RPMI8226 (cell line): ENCODE results near the gene PAEP.

ENCODE experiments used
- DNase-seq: peaks from one replicate; pipeline ENCODE4 v3.0.0-alpha.2; 2015

PAEP gene

DNA sequence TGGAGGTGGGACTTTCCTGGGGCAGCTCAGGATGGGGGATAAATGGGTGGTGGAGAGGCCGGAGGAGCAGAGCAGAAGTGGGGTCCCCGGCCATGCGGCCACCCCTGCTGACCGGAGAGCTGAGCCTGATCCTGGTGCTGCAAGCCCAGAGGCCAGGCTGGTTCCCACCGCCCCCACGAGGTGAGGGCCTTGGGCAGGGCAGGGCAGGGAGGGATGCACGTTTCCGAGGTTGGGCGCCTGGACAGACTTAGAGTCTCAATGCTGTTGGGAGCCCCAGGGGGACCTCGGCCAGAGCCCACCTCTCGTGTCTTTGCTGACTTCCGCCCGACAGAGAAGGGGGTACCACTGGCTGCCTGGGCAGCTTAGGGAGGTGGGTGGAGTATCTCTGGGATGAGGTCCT is 10.1 kb upstream of the PAEP start:
- DNase-seq: no peak

- no peak for DNase-seq
Measured at GRCh38 chr9:135552021-135552697, 9.4 kb upstream of the PAEP start.

- DNase-seq: no peak
Measured at GRCh38 chr9:135552698-135553171, 8.8 kb upstream of the PAEP start.

DNA sequence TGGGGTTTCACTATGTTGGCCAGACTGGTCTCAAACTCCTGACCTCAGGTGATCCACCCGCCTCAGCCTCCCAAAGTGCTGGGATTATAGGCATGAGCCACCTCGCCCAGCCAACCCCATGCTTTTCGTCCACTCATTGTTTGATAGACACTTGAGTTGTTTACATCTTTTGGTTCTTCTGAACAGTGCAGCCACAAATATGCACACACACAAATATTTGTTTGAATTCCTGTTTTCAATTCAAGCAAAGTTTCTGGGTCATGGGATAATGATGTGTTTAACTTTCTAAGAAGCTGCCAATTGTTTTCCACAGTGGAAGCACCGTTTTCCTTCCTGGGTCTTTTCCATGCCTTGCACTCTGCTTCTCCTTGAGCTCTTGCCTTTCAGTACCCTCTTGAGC is 6.8 kb upstream of the PAEP start:
- DNase-seq: no peak

GRCh38 chr9:135555203-135555602 is 6.4 kb upstream of the PAEP start:
- DNase-seq: no peak

GRCh38 chr9:135555910-135556309 is 5.6 kb upstream of the PAEP start:
- DNase-seq: no peak

DNA sequence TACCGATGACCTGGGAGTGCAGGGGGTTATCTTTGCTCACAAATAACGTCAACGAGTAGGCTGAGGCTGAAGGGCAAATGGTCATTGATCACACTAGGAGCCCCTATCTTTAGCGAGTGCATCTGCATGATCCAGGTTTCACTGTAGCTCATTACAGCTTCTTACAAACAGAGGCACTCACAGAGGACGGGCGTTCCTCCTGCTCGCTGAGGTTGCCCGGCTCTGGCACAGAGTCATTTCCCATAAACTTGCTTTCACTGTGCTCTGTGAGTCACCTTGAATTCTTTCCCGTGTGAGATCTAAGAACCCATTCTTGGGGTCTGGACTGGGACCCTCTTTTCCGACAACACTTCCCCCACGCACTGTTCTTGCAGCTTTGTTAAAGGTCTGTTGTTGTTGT is 1.9 kb upstream of the PAEP start:
- no peak for DNase-seq

DNA sequence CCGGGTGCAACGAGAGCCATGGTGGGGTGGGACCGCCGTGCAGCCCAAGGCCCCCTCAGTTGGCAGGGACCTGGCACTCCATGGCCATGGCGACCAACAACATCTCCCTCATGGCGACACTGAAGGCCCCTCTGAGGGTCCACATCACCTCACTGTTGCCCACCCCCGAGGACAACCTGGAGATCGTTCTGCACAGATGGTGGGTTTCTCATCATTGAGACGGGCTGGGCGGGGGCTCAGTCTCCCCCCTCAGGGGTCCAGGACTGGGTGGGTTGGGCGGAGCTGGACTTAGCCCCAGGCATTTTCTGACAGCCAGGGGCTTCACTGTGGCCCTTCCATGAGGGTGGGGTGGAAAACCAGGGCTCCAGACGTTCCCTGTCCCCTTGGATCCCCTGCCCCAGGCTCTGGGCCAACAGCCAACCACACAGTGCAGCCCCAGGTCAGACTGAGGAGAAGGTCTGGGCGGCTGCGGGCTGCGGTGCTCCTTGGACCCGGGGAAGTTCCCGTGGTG is 734 bp downstream of the PAEP start:
- no peak for DNase-seq

- no peak for DNase-seq
Measured at GRCh38 chr9:135563039-135563476, 1.5 kb downstream of the PAEP start.

DNA sequence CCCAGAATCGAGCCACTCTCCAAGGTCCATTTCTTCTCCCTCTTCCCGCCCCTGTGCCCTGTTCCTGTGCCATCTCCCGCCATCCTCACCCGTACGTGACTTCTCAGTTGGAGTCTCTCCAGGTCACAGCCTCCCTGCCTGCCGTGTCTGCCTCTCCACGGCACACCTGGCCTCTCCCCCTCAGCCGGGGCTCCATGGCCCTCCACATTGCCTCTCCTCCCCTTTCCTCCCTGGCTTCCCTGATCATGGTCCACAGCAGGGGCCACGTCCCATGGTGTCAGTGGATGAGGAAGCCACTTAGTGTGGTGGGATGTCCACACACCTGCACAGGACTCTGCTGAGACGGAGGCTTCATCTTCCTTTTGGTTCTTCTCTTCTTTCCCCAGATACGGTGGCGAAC is 2.3 kb downstream of the PAEP start:
- no peak for DNase-seq

GRCh38 chr9:135565141-135565628 is 3.6 kb downstream of the PAEP start:
- DNase-seq: peak; percentile 74

GRCh38 chr9:135565636-135566035 is 4.1 kb downstream of the PAEP start:
- no peak for DNase-seq

DNA sequence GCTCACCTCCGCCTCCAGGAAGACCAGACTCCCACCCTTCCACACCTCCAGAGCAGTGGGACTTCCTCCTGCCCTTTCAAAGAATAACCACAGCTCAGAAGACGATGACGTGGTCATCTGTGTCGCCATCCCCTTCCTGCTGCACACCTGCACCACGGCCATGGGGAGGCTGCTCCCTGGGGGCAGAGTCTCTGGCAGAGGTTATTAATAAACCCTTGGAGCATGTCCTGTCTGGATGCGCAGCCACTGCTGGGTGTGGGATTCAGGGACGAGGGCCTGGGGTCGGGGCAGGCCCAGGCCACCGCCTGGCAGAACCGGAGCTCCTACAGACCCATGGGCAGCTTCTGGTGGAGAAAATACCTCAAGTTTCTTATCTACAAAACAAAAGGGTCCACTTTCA is 5.0 kb downstream of the PAEP start:
- peak; percentile 73 for DNase-seq

GRCh38 chr9:135567311-135567710 is 5.8 kb downstream of the PAEP start:
- no peak for DNase-seq

DNA sequence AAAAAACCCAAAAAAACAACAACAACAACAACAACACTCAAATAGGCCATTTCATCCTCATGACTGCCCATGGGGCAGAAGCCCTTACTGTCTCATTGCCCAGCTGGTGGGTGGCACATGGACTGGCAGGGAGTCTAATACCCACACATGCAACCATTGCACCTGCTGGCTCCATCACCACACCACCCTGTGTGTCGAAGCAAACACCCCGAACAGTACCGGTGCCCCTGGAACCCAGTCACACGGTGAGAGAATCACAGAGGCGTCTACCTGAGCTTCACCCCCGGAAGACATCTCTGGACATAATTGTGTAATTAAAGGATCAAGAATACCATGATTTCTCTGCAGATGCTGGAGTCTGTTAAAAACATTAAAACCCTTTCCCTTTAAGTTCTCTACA is 6.5 kb downstream of the PAEP start:
- DNase-seq: no peak

GRCh38 chr9:135570456-135570855 is 8.9 kb downstream of the PAEP start:
- DNase-seq: no peak

- no peak for DNase-seq
Measured at GRCh38 chr9:135572233-135572632, 10.7 kb downstream of the PAEP start.

DNA sequence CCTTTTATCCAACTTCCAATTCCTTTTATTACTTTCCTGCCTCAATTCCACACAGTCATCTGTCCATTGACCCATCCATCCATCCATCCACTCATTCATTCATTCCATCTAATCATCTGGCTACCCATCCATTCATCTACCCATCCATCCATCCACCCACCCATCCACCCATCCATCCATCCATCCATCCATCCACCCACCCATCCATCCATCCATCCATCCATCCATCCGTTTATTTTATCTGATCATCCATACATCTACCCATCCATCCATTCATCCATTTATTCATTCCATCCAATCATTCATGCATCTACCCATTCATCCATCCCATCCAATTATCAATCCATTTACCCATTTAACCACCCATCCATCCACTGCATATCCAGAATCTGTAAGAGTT is 11.6 kb downstream of the PAEP start:
- DNase-seq: no peak

GRCh38 chr9:135574331-135574730 is 12.8 kb downstream of the PAEP start:
- DNase-seq: no peak

- DNase-seq: no peak
Measured at GRCh38 chr9:135574943-135575342, 13.4 kb downstream of the PAEP start.

GRCh38 chr9:135575995-135576631 is 14.6 kb downstream of the PAEP start:
- DNase-seq: no peak

- DNase-seq: no peak
Measured at GRCh38 chr9:135577256-135577655, 15.7 kb downstream of the PAEP start.

DNA sequence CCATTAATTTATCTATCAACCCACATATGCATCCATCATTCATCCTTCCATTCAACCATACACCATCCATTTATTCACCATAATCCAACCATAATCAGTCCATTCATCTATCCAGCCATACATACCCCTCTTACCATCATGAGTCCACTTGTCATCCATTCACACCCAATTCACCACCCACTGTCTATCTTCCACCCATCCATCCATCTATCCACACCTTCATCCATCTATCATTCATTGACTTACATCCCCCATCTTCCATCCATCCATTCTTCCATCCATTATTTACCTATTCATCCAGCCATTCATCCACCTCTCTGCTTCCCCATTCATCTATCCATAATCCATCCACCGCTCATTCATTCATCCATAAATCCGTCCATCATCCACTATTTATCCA is 17.8 kb downstream of the PAEP start:
- DNase-seq: no peak

DNA sequence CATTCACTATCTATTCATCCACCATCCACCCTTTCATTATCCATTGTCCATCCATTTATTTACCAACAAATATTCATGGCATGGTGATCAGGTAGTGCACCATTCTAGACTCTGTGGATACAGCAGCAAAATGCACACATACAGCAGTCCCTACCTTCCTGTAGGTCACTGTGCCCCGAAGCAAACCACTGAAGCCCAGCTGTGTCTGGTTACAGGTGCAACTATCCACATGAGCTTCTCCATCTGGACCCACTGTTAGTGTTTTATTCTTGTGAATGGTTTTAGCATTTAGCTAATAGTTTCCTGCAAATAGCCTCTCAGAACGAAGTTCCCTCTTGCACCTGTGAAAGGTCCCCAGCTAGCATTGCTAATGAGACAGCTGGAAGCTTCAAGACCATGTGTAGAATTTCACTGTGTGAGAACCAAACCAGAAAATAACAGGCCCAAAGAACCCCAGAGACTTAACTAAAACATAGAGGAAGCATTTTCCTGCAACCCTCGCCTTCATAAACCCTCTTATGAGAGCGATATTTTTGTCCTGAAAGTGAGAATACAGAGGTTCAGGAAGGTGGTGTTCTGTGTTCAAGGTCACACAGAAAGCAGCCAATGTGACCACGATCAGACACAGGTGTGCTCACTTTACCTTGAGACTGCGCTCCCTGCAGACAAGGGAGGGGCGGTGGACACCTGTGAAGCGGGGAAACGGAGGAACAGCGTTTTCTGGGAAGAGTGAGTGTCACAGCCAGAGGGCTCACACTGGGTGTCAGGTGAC is 18.5 kb downstream of the PAEP start:
- DNase-seq: peak; percentile 81
